ENCODE measurements around the gene FBXO36.
A peak's percentile ranks its signal among the peaks of the same experiment; 100 is the strongest.
"Not testable (repeated sequence)": the region's sequence is repeated elsewhere in the genome, so short reads cannot be mapped to it uniquely, and the experiment has no call there.

The FBXO36 gene

DNA sequence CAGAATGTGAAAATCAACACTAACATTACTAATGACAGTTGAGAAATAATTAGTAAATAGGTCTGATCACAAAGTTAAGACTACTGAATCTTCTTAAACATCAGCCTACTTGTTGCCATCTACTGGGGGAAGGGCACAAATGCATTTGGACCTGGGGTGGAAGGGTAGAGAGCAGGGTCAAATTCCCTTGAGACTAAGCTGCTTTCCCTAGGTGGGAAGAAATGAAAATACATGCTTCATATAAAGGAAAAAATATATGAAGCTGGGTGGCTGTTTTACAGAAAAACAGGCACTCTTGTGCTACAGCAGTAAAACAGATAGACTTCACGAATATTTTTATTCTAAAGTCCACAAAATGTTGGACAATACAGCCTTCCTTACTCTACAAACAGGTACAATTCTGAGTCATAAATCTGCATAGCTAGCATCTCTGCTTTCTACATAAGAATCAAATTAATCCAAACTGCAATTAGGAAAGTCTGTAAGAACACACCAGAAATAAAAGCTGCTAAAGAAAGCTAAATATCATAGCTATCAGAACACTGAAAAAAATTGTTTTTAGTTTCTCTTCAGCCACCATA lies 11.4 kb upstream of the FBXO36 start:
- DNase-seq (ENCODE audit: low spot score), result peak; percentile 47

DNA sequence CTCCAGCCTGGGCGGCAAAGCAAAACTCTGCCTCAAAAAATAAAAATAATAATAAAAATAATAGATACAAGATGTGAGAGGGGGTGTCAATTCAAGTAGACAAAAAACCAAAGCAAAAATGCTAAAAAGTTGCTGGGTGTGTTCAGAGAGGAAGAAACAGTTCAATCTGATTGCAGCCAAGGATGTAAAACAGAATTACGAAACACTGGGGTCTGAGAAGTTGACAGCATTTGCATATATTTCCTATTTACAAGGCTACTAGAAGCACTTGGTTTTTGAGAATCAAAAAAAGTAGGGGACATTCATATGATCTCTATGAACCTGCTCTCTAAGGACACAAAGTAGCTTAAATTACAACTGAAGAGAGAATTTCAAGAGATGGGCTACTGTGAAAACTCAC lies 8.1 kb upstream of the FBXO36 start:
- DNase-seq (ENCODE audit: low spot score), result no peak

DNA sequence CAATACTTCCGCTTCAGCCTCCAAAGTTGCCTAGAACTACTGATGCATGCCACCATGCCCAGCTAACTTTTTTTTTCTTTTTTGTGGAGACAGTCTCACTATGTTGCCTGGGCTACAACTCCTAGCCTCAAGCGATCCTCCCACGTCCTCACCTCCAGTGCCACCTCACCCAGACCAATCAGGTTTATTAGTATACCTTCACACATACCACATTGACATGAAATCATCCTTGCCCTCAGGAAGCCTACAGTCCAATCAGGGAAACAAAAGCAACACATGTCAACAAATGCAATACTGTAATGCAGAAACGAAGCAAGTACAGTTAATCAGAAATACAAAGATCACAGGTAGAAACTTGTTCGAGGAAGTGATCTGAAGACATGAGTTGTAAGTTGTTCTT lies 4.5 kb upstream of the FBXO36 start:
- no peak for DNase-seq (ENCODE audit: low spot score)

DNA sequence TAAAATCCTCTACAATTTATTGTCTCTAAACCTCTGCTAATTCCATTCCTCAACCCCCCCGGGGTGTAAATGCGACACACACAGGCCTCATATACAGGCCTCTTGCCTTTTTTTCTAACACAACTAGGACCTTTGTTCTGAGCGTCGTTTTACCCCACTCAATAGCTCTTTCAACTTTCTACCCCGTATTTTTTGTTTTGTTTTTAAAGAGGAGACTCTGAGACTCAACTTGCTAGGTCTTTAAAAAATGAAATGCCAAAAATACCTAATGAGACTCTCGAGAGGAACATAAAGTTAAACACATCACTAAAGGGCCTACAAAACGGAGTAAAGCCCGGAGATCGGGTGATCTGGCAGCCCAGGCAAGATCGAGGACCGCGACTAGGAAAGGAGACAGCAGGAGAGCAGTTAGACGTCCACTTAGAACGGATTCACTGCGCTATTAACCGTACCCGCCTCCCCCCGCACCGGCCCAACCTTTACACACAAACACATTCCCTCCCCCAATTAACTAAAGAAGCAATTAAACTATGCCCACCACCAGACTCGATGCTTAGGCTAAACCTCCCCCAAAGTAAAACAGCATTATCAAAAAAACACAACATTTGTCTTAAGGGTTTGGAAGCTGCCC lies 2.2 kb upstream of the FBXO36 start:
- peak; percentile 26 for DNase-seq (ENCODE audit: low spot score)

DNA sequence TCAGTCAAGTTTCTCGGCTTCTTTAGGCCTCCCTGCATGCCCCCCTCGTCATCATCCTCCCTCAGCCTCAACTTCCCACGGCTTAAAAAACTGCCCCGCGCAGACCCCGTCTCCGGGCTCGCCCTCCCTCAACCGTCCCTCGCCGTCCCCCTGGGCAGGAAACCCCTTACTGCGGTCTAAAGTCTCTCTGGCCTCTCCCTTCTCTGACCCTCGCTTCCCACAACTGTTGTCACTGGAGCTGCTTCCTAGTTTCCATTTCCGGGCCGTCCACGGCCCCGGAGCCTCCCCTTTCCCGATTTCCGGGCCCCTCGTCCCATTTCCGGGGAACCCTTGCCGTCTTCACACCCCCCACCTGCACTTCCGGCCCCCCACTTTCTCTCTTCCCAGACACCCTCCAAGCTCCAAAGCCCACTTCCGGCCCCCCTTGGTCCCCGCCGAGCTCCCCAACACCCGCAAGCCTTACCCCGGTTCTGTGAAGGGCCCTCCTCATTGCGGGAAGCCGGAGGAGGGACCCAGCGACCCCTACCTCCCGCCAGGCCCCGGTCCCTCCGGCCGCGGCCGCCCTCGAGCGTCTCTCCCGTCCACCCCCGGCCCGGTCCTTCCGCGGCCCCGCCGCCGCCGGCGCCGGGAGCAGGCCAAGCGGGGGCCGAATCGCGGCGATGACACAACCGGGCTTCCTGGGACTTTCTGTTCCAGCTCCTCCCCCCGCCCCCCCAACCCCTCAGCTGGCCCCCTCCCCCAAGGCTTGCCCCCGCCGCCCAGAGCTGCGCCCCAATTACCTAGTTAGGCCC lies 1.0 kb upstream of the FBXO36 start:
- peak; percentile 60 for DNase-seq (ENCODE audit: low spot score)

DNA sequence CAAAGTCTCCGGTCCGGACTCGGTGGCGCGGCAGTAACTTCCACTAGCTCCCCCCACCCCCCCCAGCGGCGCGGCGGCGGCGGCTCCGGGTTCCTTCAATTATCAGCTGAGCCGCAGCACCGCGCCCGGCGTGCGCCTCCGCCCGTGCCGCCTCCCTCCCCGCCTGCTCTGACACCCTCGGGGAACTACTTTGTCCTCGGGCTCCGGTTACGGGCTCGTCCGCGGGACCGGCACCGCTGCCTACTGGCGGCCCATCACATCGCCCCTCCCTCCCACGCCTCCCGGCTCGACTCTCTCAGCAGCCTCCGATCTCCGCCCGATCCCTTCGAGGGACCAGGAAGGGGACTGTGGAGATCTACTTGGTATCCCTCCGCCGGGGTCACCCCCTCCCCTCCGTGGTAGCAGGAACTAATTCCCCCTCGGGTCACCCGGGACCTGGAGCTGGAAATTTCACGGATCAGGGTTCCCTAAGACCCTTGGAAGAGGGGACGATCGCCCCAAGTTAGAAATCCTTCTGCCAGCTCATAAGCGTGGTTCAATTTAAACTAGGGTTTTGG lies 333 bp upstream of the FBXO36 start, which contains the start of gene TRIP12:
TSS of gene TRIP12 (minus strand) at position 118 of the 557 bp plus-strand sequence. CDS start 41,930 bp downstream, outside the sequence.
- DNase-seq (ENCODE audit: low spot score), result no peak

DNA sequence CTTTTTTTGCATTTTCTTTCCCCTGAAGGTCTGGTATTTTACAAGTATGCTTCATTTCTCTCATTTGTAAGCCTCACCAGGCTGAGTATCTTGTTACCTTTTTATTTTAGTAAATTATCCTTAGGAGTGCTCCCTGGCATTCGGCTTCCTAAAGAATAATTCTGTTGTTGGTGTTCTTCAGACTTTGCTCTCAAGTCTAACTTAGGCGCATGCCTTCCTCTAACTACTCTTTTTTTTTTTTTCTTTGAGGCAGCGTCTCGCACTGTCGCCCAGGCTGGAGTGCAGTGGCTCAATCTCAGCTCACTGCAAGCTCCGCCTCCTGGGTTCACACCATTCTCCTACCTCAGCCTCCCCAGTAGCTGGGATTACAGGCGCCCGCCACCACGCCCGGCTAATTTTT lies 2.2 kb downstream of the FBXO36 start:
- not testable (repeated sequence) for DNase-seq (ENCODE audit: low spot score)

DNA sequence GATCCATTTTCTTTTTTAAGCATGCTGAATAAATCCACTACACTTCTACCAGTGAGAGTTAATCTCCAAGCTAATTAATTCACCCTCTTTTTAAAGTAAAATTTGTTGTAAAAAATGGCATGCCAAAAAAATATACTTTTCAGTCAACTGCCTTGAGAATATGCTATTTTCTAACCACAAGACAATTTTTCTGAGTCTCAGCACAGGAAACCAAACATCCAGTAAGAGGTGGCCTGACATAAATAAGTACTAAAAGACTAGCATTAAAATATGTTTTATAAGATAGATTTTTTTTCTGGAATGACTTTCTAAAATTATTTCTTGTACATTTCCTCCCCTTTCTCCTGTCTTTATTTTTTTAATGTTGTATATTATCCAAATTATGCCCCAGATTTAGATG lies 2.9 kb downstream of the FBXO36 start:
- DNase-seq (ENCODE audit: low spot score), result no peak

DNA sequence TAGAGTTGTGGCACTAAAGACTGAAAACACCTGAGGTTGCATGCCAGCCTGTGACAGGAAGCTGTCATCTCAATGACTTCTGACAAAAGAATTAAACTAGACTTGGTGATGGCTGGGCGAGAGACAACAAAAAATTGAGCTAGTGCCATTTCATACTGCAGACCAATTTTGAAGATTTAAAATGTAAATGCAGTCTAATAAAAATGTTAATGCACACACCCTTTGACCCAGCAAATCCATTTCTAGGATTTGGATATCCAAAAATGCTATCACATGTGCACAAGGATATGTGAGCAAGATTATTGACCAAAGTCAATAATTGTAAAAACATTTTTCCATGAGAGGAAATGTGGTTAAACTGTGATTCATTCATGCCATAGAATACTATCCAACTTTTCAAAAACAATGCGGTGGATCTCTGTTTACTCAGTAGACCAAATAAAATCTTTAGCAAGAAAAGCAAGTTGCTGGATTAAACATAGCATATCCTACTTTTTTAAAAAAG lies 5.6 kb downstream of the FBXO36 start:
- DNase-seq (ENCODE audit: low spot score), result no peak

DNA sequence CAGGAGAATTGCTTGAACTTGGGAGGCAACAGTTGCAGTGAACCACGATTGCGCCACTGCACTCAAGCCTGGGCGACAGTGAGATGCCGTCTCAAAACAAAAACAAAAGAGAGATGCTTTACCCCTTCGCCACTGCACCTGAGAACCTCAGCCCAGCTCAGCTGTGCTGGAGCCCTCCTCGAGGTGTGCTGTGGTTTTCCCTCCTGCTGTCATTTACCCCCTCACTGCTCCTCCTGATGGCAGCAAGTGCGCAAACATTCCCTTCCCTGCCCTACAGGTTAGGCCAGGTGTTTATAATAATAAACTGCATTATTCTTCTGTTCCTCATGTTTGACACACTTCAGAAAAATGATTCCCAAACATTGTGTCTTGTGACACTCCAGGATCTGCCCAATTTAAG lies 8.4 kb downstream of the FBXO36 start:
- DNase-seq (ENCODE audit: low spot score), result no peak

DNA sequence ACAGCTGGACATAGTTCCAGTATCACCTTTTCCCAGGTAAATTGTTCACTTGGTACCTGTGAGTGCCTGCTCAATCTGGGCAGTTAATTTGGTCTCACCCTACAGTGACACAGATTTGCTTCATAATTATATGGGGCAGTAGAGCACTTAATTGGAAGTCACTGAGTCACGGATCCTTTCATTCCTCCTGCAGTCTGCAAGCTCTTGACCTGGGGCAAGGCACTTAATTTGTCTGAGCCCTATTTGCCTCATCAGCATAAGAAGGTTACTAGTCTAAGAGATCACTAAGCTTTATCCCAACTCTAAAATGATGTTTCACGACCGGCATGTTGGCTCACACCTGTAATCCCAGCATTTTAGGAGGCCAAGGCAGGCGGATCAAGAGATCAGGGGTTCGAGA lies 8.9 kb downstream of the FBXO36 start:
- DNase-seq (ENCODE audit: low spot score), result no peak

DNA sequence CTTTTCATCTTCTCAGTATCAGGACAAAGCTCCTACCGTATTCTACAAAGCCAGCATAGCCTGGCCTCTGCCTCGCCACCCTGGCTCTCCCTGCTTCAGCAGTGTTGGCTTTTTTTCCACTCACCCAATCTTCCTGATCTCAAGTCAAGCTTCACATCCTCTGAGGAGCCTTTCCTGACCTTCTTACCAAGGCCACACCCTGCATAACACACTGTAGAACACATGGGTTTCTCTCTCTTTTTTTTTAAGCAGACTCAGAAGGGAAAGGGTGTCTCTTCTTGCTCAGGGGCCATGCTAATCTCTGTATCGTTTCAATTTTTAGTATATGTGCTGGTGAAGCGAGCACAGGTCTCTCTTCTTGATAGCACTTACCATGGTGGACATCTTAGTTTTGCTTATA lies 15.2 kb downstream of the FBXO36 start:
- DNase-seq (ENCODE audit: low spot score), result no peak

DNA sequence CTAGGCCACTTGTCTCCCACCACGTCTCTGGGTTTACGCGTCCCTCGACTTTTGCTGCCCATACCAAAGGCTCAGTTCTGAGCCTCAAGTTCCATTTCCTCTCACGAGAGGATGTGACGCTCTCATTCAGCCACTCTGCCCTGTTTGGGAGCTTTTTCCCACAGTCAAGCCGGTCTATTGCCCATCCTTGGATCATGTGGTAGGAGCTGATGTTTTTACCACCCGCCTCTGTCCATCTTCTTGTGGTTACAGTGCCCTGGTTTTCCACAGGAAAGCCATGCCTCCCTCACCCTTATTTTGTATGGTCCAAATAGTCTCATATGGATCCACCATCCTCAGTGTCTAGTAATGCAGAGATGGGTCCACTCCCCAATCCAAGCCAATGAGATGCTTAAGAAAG lies 20.4 kb downstream of the FBXO36 start:
- DNase-seq (ENCODE audit: low spot score), result no peak

DNA sequence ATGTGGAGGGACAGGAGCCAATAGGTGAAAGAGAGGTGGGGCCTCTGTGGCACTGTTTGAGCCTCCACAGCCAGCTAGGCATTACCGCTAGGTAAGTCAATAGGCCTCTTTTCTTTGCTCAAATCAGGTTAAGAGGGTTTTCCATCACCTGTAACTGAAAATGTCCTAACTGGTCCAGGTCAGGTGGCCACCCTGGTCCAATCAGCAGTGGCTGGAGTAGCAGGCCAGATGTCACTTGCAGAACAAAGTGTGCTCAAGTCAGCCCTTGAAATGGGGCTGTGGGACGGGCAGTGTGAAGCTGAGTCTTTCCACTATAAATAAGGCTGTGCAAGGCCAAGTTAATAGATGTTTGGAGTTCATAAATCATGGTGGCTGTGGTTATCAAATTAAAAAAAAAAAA lies 20.9 kb downstream of the FBXO36 start:
- no peak for DNase-seq (ENCODE audit: low spot score)

DNA sequence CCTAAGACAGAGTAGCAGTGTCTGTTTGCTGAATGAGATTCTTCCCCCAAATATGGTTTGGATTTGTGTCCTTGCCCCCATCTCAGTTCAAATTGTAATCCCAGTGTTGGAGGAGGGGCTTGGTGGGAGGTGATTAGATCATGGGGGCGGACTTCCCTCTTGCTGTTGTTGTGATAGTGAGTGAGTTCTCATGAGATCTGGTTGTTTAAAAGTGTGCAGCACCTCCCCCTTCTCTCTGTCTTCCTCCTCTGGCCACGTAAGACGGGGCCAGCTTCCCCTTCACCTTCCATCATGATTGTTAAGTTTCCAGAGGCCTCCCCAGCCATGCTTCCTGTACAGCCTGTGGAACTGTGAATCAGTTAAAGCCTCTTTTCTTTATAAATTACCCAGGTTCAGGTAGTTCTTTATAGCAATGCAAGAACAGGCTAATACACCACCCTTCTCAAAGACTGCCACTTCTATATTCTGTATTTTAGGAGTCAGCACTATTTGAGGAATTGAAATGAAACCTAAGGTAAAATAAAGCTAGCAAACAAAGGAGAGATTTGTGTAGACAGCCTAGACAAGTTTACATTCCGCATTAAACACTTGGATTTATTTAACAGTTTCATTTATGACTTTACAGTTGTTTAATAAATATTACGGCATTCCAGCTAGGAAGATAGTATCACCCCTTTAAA lies 21.6 kb downstream of the FBXO36 start:
- no peak for DNase-seq (ENCODE audit: low spot score)

DNA sequence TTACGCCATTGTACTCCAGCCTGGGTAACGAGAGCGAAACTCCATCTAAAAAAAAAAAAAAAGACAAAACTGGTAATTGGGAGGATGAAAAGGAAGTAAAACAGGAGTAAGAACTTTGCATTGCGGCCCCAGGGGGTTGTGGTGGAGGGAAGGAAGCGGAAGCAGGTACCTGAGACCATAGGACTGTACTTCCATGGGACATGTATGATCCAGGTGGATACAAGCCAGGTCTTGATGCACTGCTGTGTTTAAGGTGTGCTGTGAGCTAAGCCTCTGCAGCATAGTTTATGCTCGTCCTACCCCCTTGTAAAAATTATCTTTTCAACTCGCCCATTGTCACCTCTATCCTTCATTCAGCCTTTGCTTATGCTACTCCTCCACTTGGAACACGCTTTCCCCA lies 23.7 kb downstream of the FBXO36 start:
- no peak for DNase-seq (ENCODE audit: low spot score)

DNA sequence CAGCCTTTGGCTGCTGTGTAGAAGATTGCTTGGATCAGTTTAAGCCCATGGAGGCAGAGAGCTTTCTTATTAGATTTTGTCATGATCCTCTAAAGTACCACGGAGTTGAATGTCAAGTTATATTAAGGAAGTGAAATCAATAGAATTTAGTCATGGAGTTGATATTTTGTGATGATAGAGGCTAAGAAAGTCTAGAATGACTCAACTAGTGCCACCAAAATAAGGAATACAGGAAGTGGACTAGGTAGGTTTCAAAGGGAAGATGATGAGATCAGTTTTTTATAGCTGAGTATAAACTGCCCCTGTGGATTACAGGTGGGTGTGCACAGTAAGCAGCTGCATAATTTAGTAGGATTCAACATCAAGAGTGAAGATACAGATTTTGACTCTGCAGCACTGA lies 25.2 kb downstream of the FBXO36 start:
- no peak for DNase-seq (ENCODE audit: low spot score)

DNA sequence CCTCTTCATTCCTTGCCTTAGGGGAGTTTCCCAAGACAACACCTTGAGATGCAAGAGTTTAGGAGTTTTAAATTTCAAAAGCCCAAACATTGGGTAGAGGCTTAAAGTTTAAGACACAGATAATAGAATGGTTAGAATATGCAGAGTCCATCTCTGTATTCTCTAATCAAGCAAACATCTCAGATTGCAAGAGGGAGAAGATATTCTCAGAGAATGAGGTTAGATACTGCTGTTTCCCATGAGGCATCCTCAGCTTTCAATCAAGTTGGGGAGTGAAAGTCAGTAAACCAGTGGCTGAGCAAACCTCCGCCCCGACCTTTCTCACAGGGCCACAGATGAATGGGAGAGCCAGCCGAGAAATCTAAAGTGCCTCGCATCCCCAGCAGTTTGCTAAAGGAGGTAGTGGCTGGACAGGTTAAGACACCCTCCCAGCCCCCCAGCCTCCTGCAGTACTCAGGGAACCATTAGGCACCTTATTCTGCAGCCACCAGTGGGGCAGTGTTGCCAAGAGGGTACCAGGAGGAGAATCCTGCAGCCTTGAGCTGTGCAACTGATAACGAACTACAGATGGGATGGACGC lies 30.0 kb downstream of the FBXO36 start:
- no peak for DNase-seq (ENCODE audit: low spot score)

DNA sequence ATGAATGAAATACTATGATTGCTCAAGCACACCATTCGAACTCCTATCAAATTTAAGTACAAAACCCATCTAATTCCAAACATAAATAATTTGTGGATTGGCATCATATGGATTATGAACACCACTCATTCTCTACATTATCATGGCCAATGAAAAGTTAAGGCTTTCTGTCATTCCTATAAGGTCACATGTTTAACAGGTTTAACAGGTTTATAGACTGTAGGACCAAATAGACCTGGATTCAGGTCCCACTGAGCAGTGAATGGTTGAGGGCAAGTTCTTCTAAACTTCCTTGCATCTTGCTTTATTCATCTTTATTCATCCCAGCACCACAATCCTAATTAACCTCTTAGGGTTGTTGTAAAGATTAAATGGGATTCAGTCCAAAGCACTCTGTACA lies 33.4 kb downstream of the FBXO36 start:
- no peak for DNase-seq (ENCODE audit: low spot score)

DNA sequence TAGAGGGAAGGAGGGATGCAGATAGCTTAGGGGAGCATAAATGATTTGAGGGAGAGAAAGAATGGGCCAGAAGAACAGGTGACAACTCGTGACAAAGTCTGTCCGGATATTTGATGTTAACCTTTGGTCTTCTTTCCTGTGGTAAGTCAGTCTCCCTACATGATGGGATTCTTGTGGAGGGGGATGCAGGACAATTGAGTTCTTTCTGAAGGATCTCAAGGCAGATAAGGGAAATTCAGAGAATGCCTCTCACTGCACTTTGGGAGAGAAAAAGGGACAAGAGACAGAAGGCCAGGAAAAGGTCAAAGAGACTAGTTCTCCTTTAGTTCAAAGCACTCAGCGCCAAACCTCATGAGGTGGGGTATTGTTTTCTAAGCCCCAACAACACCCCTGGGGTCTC lies 34.2 kb downstream of the FBXO36 start:
- DNase-seq (ENCODE audit: low spot score), result no peak

DNA sequence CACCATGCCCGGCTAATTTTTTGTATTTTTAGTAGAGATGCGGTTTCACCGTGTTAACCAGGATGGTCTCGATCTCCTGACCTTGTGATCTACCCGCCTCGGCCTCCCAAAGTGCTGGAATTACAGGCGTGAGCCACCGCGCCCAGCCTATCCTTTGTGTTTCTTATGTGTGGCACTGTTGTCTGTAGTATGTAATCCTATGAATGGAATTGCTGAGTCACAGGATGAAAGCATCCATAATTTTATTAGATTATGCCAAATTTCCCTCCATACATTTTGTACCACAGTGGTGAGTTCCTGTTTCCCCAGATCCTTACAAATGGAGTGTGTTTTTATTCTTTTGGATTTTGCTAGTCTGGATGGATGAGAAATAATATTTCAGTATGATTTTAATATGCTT lies 41.3 kb downstream of the FBXO36 start:
- DNase-seq (ENCODE audit: low spot score), result not testable (repeated sequence)

DNA sequence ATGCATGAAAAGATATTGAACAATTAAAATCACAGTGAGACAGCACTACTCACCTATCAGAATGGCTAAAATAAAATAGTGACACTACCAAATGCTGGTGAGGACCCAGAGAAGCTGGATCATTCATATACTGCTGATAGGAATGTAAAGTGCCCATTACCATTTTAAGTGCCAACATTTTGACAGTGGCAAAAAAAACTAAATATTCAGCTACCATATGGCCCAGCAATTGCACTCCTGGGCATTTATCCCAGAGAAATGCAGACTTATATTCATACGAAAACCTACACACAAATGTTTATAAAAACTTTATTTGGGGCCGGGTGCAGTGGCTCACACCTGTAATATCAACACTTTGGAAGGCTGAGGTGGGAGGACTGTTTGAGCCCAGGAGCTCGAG lies 47.6 kb downstream of the FBXO36 start:
- no peak for DNase-seq (ENCODE audit: low spot score)

All from hematopoietic multipotent progenitor cell treated with erythropoietin and hydrocortisone succinate and interleukin-3 and kit ligand, for 15 days (in vitro differentiated cells).